GM19035 (cell line): ENCODE results near the gene BLVRA.

Source experiments
- ATAC-seq: cut with Tn5 transposase; IDR thresholded peaks from one replicate; pipeline ENCODE4 v1.9.1; 2021; ENCODE audit not compliant: unreplicated experiment

BLVRA gene

DNA sequence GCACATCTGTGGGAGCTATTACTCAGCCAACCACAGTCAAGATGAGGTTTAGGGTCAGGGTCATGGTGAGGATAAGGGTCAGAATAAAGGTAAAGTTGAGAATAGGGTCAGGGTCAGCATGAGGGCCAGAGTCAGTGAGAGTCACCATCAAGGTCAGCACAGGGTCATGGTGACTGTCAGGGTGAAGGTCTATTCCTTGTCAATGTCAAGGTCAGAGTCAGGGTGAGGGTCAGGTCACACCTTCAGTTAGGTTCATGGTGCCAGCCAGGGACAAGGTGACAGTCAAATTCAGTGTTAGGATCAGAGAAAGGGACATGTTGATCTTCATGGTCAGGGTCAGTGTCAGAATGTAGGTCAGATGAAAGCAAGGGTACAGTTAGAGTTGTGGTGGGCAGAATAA, 96.7 kb downstream of the BLVRA start:
- ATAC-seq = no peak

DNA sequence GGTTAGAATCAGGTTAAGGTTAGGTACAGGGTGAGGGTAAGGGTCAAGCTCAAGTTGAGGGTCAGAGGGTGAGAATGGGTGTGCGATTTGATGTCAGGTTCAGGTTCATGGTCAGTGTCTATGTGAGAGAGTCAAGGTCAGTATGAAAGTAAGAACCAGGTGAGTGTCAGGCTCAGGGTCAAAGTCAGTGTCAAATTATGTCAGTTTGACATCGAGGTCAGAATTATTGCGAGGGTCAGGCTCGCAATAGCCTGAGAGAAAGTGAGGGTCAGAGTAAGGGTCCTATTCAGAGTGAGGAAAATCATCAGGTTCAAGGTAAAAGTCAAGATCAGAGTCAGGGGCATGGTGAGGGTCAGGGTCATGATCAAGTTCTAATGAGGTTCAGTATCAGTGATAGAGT, 97.8 kb downstream of the BLVRA start:
- no peak for ATAC-seq
